NCI-H748 treated with DMSO at 0.1 percent for 48 hours (cell line): ENCODE data around the gene SGF29.
"Not testable (repeated sequence)": the region's sequence is repeated elsewhere in the genome, so short reads cannot be mapped to it uniquely, and the experiment has no call there.

ENCODE experiments used
- DNase-seq: peaks from one replicate; lab custom pipeline; 2025; lab: John Stamatoyannopoulos, UW

The SGF29 gene

GRCh38 chr16:28553776-28554633, at the start of gene SGF29:
Gene SGF29, plus strand, starts transcription at chr16:28553920. Its CDS starts 27,150 bp downstream, at chr16:28581070.
- DNase-seq: peak; percentile 41

- DNase-seq: no peak
Measured at GRCh38 chr16:28504707-28505404, 48.9 kb upstream of the SGF29 start.

GRCh38 chr16:28505489-28506137, 48.1 kb upstream of the SGF29 start:
- DNase-seq: no peak

- no peak for DNase-seq
Measured at GRCh38 chr16:28511031-28511430, 42.7 kb upstream of the SGF29 start.

GRCh38 chr16:28511801-28512789, 41.6 kb upstream of the SGF29 start:
- DNase-seq: no peak

- DNase-seq: no peak
Measured at GRCh38 chr16:28513484-28514181, 40.1 kb upstream of the SGF29 start.

GRCh38 chr16:28514246-28514645, 39.5 kb upstream of the SGF29 start:
- DNase-seq: no peak

GRCh38 chr16:28520672-28521071, 33.0 kb upstream of the SGF29 start:
- no peak for DNase-seq

- no peak for DNase-seq
Measured at GRCh38 chr16:28521436-28521835, 32.3 kb upstream of the SGF29 start.

- no peak for DNase-seq
Measured at GRCh38 chr16:28522792-28523191, 30.9 kb upstream of the SGF29 start.

- DNase-seq: no peak
Measured at GRCh38 chr16:28524681-28525171, 29.0 kb upstream of the SGF29 start.

GRCh38 chr16:28526201-28527099, 27.3 kb upstream of the SGF29 start:
- DNase-seq: no peak

GRCh38 chr16:28527100-28527785, 26.5 kb upstream of the SGF29 start:
- DNase-seq: not testable (repeated sequence)

- DNase-seq: no peak
Measured at GRCh38 chr16:28527985-28528384, 25.7 kb upstream of the SGF29 start.

GRCh38 chr16:28528463-28528867, 25.3 kb upstream of the SGF29 start:
- no peak for DNase-seq

- no peak for DNase-seq
Measured at GRCh38 chr16:28529124-28529523, 24.6 kb upstream of the SGF29 start.

GRCh38 chr16:28531777-28532744, 21.7 kb upstream of the SGF29 start:
- no peak for DNase-seq
